SJCRH30 (cell line): ENCODE data around the gene CYP2A7. TPM values are rescaled to one million over a fixed set of nuclear protein-coding genes. Genes with fewer than 3 reads are reported as not detected.
A peak's percentile ranks its signal among the peaks of the same experiment; 100 is the strongest.
"Not testable (repeated sequence)": the region's sequence is repeated elsewhere in the genome, so short reads cannot be mapped to it uniquely, and the experiment has no call there.

Source experiments
- DNase-seq, 2 experiments: peaks; one replicate each; pipeline ENCODE4 v3.0.0-alpha.2; 2015 to 2020
- H3K27ac ChIP-seq: fragments of 250-450 bp; sonication (Bioruptor Pico); 2 replicates; pipeline ENCODE4 v1.5.1; 2020; ENCODE audit warnings: mild to moderate bottlenecking, moderate library complexity
- H3K27me3 ChIP-seq: fragments of 250-450 bp; sonication (Bioruptor Pico); 2 replicates; pipeline ENCODE4 v1.5.1; 2020; ENCODE audit warnings: mild to moderate bottlenecking, moderate library complexity
- H3K36me3 ChIP-seq: fragments of 250-450 bp; sonication (Bioruptor Pico); 2 replicates; pipeline ENCODE4 v1.5.1; 2020; ENCODE audit warnings: mild to moderate bottlenecking, moderate library complexity
- H3K4me1 ChIP-seq: fragments of 250-450 bp; sonication (Bioruptor Pico); 2 replicates; pipeline ENCODE4 v1.5.1; 2020; ENCODE audit warnings: mild to moderate bottlenecking, moderate library complexity
- H3K4me3 ChIP-seq: fragments of 250-450 bp; sonication (Bioruptor Pico); 2 replicates; pipeline ENCODE4 v1.5.1; 2020; ENCODE audit warnings: mild to moderate bottlenecking, moderate library complexity
- H3K9me3 ChIP-seq: fragments of 250-450 bp; sonication (Bioruptor Pico); replicated peaks from 2 replicates; pipeline ENCODE4 v1.5.1; 2020; ENCODE audit warnings: mild to moderate bottlenecking, moderate library complexity
- total RNA-seq: library from RNA; depleted of rRNA; stranded (reverse); fragments of >200 nt; shearing (Covaris generic); gene quantifications from 2 replicates; pipeline ENCODE4 v1.2.3, GENCODE V29; 2014; rRNA removed

Gene CYP2A7
- total RNA-seq, 1 experiment from 2014 or later: not detected

- Histone ChIP-seq H3K27me3 (no peaks in the 10 kb centered on the region), H3K9me3 (no peaks in the 10 kb centered on the region), H3K36me3 (no peaks in the 10 kb centered on the region), H3K27ac (no peak overlapping the region), H3K4me1 (peaks cover 4% of the 10 kb centered on the region), H3K4me3 (no peak overlapping the region)
- no peak for DNase-seq
Observed at GRCh38 chr19:40836754-40837429, 45.1 kb downstream of the CYP2A7 start.

DNA sequence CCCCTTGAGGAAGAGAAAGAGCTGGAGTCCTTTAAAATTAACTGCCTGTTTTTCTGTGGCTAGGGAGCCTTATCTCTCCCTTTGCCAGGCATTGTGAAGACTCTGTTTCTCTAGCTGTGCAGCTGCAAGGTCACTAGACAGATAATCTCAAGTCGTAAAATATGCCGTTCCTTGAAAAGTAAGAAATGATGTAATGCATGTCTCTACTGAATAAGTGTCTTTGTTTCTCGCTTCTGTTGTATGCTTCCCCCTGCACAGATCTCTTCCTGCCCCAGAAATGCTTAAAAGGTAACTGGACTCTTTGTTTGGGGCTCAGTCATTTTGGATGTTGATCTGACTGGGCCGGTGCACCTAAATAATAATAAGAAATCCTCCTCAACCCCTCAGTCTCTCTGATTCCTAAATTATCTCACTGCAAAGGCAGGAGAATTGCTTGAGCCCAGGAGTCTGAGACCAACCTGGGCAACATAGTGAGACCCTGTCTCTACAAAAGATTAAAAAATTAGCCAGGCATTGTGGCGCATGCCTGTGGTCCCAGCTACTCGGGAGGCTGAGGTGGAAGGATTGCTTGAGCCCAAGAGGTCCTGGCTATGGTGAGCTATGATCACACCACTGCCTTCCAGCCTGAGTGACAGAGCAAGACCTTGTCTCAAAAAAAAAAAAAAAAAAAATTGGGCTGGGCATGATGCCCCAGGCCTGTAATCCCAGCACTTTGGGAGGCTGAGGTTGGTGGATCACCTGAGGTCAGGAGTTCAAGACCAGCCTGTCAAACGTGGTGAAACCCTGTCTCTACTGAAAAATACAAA, 48.1 kb downstream of the CYP2A7 start:
- not testable (repeated sequence) for H3K9me3 ChIP-seq, H3K27me3 ChIP-seq, DNase-seq, H3K27ac ChIP-seq, H3K36me3 ChIP-seq, H3K4me3 ChIP-seq
- H3K4me1 ChIP-seq: peaks cover 11% of the 10 kb centered on the region

GRCh38 chr19:40832431-40832790, 49.6 kb downstream of the CYP2A7 start:
- not testable (repeated sequence) for DNase-seq, H3K27me3 ChIP-seq

DNA sequence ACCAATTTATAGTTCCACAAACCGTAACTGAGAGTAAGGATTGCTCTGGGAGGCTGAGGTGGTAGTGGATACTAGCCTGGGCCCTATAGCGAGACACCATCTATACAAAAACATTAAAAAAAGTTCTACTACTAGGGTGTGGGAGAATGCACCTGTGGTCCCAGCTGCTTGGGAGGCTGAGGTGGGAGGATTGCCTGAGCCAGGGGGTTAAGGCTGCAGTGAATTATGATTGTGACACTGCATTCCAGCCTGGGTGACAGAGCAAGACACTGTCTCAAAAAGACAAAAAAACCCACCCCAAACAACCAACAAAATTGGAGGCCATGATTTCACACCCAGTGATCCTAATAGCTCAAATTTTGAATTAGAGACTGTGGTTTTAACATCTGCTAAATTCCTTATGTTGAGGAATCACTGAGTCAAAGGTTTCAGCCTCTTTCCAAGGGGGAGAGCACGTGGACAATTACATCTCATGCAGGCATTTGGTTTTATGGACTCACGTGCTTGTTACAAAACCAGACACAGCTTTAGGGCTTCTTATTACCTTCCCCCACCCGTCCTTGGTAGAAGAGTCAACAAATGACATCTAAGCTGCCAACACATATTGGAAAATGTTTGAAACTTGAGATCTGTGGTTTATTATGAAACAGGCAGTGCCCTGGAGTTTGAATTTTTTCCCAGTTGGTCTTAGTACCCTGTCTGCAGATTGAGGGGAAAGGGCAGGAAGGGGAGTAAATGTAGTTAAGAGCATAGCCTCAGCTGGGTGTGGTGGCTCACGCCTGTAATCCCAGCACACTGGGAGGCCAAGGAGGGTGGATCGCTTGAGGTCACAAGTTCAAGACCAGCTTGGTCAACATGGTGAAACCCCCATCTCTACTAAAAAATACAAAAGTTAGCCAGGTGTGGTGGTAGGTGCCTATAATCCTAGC, 50.3 kb downstream of the CYP2A7 start:
- Histone ChIP-seq H3K9me3 (no peaks in the 10 kb centered on the region), H3K27me3 (no peaks in the 10 kb centered on the region), H3K4me1 (peaks cover 11% of the 10 kb centered on the region), H3K36me3 (no peaks in the 10 kb centered on the region), H3K4me3 (no peak overlapping the region), H3K27ac (no peak overlapping the region)
- peak; percentile 47 to 70 for DNase-seq

More at GRCh38 chr19:40832431-40832790, 49.6 kb downstream of the CYP2A7 start:
- not testable (repeated sequence) for H3K4me3 ChIP-seq, H3K27ac ChIP-seq, H3K9me3 ChIP-seq, H3K36me3 ChIP-seq
- H3K4me1 ChIP-seq: peaks cover 11% of the 10 kb centered on the region

DNA sequence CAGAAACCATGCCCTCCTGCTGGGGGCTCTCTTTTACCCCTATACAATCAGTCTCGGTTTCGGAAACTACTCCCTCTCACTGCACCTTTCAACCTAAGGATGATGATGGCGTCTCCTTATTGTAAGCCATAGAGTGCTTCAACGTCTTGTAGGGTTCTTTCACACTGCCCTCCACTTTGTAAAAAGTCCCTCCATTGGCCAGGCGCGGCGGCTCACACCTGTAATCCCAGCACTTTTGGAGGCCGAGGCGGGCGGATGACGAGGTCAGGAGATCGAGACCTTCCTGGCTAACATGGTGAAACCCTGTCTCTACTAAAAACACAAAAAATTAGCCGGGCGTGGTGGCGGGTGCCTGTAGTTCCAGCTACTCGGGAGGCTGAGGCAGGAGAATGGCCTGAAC, 51.3 kb downstream of the CYP2A7 start:
- not testable (repeated sequence) for H3K27ac ChIP-seq, H3K27me3 ChIP-seq, H3K9me3 ChIP-seq, H3K36me3 ChIP-seq, DNase-seq, H3K4me3 ChIP-seq
- H3K4me1 ChIP-seq: peaks cover 11% of the 10 kb centered on the region

DNA sequence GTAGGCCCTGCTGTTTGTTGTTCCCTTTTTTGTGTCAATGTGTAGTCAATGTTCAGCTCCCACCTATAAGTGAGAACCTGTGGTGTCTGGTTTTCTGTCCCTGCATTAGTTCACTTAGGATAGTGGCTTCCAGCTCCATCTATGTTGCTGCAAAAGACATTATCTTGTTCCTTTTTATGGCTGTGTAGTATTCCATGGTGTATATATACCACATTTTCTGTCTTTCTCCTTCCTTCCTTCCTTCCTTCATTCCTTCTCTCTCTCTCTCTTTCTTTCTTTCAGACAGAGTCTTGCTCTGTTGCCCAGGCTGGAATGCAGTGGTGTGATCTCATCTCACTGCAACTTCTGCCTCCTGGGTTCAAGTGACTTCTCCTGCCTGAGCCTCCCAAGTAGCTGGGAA, 52.8 kb downstream of the CYP2A7 start:
- H3K36me3 ChIP-seq: no peaks in the 10 kb centered on the region
- no peak overlapping the region for H3K27ac ChIP-seq
- peaks cover 11% of the 10 kb centered on the region for H3K4me1 ChIP-seq
- no peak overlapping the region for H3K4me3 ChIP-seq
- no peaks in the 10 kb centered on the region for H3K27me3 ChIP-seq
- H3K9me3 ChIP-seq: no peaks in the 10 kb centered on the region
- DNase-seq: no peak

DNA sequence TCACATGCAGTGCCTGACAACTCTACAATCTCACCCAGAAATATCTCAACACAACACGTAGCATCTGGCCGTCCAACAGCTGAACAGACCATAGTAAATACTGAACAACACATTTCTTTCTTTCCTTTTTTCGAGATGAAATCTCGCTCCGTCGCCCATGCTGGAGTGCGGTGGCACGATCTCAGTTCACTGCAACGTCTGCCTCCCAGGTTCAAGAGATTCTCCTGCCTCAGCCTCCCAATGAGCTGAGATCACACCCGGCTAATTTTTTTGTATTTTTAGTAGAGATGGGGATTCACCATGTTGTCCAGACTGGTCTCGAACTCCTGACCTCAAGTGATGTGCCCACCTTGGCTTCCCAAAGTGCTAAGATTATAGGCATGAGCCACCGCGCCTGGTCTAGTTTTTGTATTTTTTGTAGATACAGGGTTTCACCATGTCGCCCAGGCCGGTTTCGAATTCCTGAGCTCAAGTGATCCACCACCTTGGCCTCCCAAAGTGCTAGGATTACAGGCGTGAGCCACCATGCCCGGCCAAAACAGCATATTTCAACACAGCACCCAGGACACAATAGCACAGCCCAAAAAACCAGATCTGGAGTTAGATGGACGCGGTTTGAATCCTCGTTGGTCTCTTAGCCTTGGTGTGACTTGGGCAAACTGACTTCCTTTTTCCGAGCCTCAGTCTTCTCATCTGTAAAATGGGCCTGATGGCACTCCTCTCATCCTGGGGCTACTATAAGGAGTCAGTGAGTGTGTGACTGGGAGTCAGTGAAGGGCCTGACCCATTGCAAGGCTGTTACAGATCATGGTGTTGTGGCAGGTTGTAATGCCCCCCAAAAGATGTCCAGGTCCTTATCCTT, 54.4 kb downstream of the CYP2A7 start:
- Histone ChIP-seq H3K9me3 (no peaks in the 10 kb centered on the region), H3K36me3 (no peaks in the 10 kb centered on the region), H3K4me3 (no peak overlapping the region), H3K4me1 (peaks cover 11% of the 10 kb centered on the region), H3K27me3 (no peaks in the 10 kb centered on the region), H3K27ac (no peak overlapping the region)
- DNase-seq: no peak

DNA sequence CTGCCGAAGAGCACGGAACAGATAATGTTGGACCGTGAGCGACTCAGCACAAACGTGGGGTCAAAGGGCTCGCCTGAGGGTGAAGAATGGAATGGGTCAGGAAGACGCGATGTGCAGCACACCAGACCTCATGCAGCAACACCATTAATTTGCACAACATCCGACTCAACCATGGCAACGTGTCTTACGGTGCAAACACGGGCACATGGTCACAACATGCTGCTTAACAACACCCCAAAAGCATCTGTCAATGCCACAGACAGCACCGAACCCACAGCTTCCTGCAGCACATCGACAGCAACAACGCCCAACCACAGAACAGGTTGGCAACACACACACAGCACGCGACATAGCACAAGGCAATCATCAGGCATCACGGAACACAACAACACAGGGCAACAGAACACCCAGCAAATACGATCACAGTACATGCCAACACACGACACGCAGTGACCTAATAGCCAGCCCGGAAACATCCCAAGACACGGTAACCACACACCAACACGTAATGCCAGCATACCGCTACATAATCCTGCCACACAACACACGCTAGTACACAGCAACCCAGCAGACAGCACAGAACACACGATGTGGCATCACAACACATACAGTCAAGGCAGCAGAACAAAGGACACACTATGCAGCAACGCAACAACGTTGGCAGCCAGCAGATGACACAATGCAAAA, 55.2 kb downstream of the CYP2A7 start:
- not testable (repeated sequence) for H3K27me3 ChIP-seq, DNase-seq, H3K9me3 ChIP-seq, H3K36me3 ChIP-seq, H3K4me3 ChIP-seq, H3K4me1 ChIP-seq, H3K27ac ChIP-seq

DNA sequence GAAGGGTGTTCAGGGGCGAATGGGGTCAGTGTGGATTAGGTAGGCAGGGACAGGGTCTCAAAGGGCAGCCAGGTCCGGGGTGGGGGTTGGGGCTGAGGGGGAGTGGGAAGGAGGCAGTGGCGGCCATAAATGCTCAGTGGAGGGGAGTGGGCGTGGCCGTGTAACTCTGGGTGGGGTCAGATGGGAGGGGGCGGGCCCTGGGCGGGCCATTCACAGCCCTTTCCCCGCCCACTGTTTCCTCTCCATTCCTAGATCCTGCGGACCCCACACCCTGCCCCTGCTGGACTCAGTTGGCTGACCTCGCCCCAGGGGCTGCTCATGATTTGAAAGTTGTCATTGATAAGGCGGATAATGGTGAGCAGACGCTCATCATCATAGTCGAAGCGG, 55.7 kb downstream of the CYP2A7 start:
- not testable (repeated sequence) for H3K36me3 ChIP-seq, H3K4me3 ChIP-seq, H3K4me1 ChIP-seq, H3K27ac ChIP-seq, H3K9me3 ChIP-seq, H3K27me3 ChIP-seq, DNase-seq

DNA sequence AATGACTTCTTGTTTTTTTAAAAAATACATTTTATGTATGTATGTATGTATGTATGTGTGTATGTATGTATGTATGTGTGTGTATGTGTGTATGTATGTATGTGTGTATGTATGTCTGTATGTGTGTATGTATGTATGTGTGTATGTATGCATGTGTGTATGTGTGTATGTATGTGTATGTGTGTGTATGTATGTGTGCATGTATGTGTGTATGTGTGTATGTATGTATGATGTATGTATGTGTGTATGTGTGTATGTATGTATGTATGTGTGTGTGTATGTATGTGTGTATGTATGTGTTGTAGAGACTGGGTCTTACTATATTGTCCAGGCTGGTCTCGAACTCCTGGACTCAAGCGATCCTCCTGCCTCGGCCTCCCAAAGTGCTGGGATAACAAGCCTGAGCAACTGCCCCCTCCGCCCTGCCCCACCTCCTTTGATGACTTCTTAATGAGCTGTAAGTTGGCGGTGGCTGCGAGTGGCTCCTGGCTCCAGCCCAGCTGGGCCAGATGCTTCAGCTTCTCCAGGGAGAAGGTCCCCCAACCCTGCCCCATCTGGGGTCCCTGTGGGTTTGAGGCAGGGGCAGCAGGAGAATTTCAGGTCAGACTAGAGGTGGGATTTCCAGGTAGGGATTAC, 56.5 kb downstream of the CYP2A7 start:
- H3K36me3 ChIP-seq, DNase-seq, H3K27ac ChIP-seq, H3K4me1 ChIP-seq, H3K4me3 ChIP-seq, H3K27me3 ChIP-seq, H3K9me3 ChIP-seq: not testable (repeated sequence)

Other genes starting within 250 kb of the CYP2A7 start
- gene NUMBL, start 191.6 kb downstream of the CYP2A7 start, total RNA-seq: 23.0 and 26.8 TPM in 2 replicates
- gene COQ8B, start 165.3 kb downstream of the CYP2A7 start, total RNA-seq: 22.0 and 23.9 TPM in 2 replicates
- 7.2 and 7.3 TPM in 2 replicates for gene ITPKC, start 165.1 kb downstream of the CYP2A7 start, total RNA-seq
- gene ACTMAP, start 131.8 kb downstream of the CYP2A7 start, total RNA-seq: 5.0 and 5.4 TPM in 2 replicates
- gene SNRPA, start 131.0 kb downstream of the CYP2A7 start, total RNA-seq: 181 and 208 TPM in 2 replicates
- 0.66 TPM in 1 of 2 replicates, not detected in the other for gene MIA, start 106.7 kb downstream of the CYP2A7 start, total RNA-seq
- 10.5 and 11.1 TPM in 2 replicates for gene RAB4B, start 104.0 kb downstream of the CYP2A7 start, total RNA-seq
- 55.7 and 56.2 TPM in 2 replicates for gene EGLN2, start 83.0 kb downstream of the CYP2A7 start, total RNA-seq
- gene CYP2A6, start 31.8 kb downstream of the CYP2A7 start, total RNA-seq: not detected in 2 replicates
- not detected in 2 replicates for gene CYP2B6, start 109.1 kb upstream of the CYP2A7 start, total RNA-seq
- not detected in 2 replicates for gene CYP2A13, start 206.2 kb upstream of the CYP2A7 start, total RNA-seq
- not detected in 2 replicates for gene CYP2F1, start 232.2 kb upstream of the CYP2A7 start, total RNA-seq